ENCODE results near the gene TYSND1. TPM values are rescaled to one million over a fixed set of nuclear protein-coding genes. Genes with fewer than 3 reads are reported as not detected.

Gene TYSND1
- total and polyA plus RNA-seq, 2 of the 13 experiments (the other 11 are each of a cell fraction or from before 2014, with no cell fraction given): 3.3 to 8.9 TPM

GRCh38 chr10:70132098-70133029 lies 14.1 kb downstream of the TYSND1 start, which contains the start of gene AIFM2 (continued):
- TF ChIP-seq STAT6 (CRISPR knock-in tag; IDR thresholded peaks at IDR 0.05; ENCODE audit: borderline replicate concordance) (no peak), ETS1 (CRISPR knock-in tag; IDR thresholded peaks at IDR 0.05) (no peak), NONO (IDR thresholded peaks at IDR 0.05) (no peak), NONO (CRISPR knock-in tag; conservative IDR thresholded peaks at IDR 0.05) (peak; percentile 84), ZNF251 (CRISPR knock-in tag; IDR thresholded peaks at IDR 0.05) (no peak), ZBTB44 (CRISPR knock-in tag; IDR thresholded peaks at IDR 0.05) (no peak), NFKB2 (CRISPR knock-in tag; IDR thresholded peaks at IDR 0.05; ENCODE audit: borderline replicate concordance) (peak; percentile 71; the same call in 1 of the 2 replicates), HOXA9 (CRISPR knock-in tag; IDR thresholded peaks at IDR 0.05; ENCODE audit: borderline replicate concordance) (no peak), ARNT (IDR thresholded peaks at IDR 0.05) (no peak), MEF2D (CRISPR knock-in tag; IDR thresholded peaks at IDR 0.05) (peak; percentile 85), KDM6A (CRISPR knock-in tag; IDR thresholded peaks at IDR 0.05; ENCODE audit: low read depth) (no peak), ZIK1 (CRISPR knock-in tag; IDR thresholded peaks at IDR 0.05; ENCODE audit: borderline replicate concordance, low read depth) (no peak), CC2D1A (CRISPR knock-in tag; IDR thresholded peaks at IDR 0.05) (no peak), THRA (CRISPR knock-in tag; IDR thresholded peaks at IDR 0.05; ENCODE audit: borderline replicate concordance) (peak; percentile 98), ZFP36L2 (CRISPR knock-in tag; IDR thresholded peaks at IDR 0.05) (no peak), USF2 (IDR thresholded peaks at IDR 0.05; ENCODE audit: low read depth, low read length) (no peak), USF2 (CRISPR knock-in tag; IDR thresholded peaks at IDR 0.05; ENCODE audit: borderline replicate concordance) (no peak), MAFF (IDR thresholded peaks at IDR 0.05; ENCODE audit: low read depth, low read length) (peak; percentile 43; the same call in 1 of the 2 replicates), PCBP2 (optimal IDR thresholded peaks at IDR 0.05; ENCODE audit: low read depth, low read length, poor library complexity, severe bottlenecking) (no peak)

All from HepG2 (cell line).